ENCODE measurements around the gene FERMT2.
"Not testable (repeated sequence)": the region's sequence is repeated elsewhere in the genome, so short reads cannot be mapped to it uniquely, and the experiment has no call there.

FERMT2 gene

DNA sequence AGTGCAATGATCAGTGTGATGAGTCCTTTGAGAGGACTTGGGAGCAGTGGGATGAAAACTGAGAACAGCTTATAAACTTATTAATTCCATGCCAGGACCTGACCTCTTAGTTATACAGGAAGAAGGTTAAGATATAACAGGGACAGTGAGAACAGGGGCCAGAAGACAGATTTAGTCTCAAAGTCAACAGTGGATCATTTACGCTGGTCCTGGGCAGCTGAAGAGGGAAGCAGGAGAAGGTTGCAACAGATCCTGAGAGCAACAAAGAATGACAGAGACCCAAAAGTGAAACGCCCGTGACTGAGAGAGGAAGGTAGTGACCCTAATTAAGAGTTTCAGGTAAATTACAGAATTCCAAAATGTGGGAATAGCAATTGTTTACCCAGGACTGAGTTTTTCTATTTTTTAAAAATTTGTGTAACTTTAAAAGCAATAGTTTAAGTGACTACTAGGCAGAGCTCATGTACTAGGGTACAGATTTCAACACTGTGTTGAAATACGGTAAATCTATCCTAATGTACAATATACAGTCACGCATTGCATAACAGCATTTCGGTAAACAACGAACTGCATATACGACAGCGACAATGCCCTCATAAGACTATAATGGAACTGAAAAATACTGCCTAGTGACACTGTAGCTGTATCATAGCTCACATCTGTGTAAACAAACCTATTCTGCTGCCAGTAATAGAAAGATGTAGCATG is 81.8 kb downstream of the FERMT2 start:
- DNase-seq (ENCODE audit: low read depth in 2 of 2) = no peak

DNA sequence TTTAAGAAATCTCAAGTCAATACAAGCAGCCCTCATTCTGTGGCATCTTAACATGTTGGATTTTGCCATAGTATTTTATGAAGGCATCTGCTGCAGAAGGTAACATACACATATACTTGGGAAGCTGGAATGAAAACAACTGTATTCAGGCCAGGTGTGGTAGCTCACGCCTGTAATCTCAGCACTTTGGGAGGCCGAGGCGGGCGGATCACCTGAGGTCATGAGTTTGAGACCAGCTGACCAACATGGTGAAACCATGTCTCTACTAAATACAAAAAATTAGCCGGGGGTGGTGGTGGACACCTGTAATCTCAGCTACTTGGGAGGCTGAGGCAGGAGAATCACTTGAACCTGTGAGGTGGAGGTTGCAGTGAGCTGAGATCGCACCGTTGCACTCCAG is 86.0 kb downstream of the FERMT2 start:
- DNase-seq (ENCODE audit: low read depth in 2 of 2) = not testable (repeated sequence)

DNA sequence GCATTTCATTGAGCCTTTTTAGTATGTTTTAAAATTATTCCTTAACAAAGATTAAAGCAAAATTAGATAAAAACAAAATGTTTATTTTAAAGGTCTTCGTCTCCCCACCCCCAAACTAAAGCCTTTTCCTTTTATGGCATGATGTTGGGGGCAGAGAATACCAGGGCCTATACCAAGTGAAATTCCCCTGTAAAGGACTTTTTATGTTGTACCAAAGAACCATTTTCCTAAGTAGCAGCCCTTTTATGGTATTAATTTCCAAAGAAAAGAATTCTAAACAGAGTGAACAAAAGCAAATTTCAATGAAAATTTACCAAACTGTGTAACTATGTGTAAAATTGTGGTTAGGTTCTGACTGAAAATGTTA is 87.5 kb downstream of the FERMT2 start:
- no peak for DNase-seq (ENCODE audit: low read depth in 2 of 2)

DNA sequence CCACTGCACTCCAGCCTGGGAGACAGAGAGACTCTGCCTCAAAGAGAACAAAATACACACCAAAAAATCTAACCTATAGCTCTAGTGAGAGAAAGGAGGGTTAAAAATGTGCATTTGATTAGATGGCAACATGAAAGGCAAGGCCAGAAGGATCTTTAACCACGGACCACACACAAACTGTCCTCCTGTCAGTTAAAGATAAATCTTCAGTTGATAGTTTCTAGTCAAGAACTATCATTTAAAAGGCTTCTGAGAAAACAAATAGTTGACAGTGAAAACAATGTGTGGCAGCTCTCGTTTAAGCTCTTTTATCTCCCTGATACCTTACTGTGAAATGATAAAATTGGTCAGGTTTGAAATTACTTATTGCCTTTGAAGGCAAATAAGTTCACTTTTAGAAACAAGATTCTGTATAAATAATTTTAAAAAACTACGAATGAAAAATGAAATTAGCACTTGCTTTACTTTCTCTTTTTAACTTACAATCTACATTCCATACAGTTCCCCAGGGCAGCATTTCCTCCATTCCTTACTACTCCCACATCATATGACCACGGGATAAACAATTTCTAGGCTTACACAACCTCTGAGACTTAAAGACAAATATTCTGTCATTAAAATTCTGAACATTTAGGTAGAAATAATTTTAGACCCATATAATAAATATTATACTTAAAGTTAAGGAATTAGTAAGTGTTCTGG is 88.1 kb downstream of the FERMT2 start:
- DNase-seq (ENCODE audit: low read depth in 2 of 2) = no peak

DNA sequence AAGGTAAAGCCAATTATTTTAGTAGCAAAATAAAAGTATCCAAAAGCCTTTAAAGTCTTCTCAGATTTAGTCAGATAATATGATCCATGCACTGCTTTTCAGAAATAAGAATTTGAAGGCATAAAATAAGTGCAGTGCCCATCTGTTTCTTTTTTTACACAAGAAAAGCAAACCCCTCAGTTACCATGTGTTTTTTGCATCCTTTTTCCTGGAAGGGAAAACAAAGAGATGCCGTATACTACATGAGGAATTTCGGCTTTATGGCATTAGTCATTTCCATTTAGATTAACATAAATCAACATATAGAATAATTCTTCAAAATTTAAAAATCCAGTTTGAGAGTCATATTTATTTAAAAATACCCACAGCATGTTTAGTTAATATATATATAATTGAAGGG is 89.4 kb downstream of the FERMT2 start:
- no peak for DNase-seq (ENCODE audit: low read depth in 2 of 2)

DNA sequence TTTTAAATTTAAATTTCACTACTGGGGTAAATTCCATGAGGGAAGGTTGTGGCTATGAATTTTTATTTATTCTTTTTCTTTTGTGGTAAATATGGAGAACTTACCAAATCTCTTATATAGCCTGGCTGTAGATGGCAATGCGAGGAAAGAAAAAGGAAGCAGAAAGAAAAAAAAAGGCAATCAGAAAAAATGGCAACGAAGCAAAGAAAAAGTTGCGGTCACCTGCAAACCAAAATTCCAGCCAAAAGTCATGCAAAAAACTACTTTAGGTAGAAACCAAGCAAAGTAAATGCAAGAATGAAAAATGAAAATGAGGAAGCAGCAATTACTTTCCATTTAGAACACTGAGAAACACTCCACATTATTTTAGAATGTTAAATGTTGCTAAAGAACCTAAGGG is 89.9 kb downstream of the FERMT2 start:
- DNase-seq (ENCODE audit: low read depth in 2 of 2) = no peak

DNA sequence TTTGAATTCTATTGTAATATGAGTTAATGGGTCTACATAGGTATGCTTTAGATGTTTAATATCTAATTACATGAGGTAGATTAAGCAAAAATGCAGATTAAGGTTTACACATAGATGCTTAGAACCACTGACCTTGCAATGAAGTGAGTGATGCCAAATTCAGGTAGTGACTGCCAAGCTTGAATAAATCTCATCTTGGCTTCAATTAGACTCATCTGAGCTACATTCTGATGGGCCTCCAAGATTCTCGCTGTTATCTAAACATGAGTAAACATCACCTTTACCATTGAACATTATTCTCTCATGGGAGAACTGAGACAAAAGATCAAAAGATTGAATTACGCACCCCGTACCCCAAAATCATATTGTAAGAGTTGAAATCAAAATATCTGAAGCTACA is 90.6 kb downstream of the FERMT2 start:
- no peak for DNase-seq (ENCODE audit: low read depth in 2 of 2)

DNA sequence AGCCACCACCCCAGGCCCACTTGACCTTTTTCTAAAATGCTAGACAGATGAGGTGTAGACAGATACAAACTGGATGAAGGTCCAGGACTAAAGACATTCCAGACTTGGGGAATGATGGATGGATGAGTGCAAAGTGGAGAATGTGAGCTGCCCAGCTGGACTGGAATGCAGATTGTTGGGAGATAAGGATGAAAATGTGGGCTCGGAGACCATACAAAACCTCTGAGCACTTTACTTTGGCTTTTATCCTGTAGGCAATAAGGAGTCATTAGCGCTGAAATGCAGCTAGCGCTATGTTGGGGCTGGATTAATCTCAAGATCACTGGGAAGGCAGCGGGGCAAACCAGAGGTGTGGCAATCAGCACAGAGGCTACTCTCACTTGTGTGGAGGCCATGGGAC is 94.7 kb downstream of the FERMT2 start:
- no peak for DNase-seq (ENCODE audit: low read depth in 2 of 2)

DNA sequence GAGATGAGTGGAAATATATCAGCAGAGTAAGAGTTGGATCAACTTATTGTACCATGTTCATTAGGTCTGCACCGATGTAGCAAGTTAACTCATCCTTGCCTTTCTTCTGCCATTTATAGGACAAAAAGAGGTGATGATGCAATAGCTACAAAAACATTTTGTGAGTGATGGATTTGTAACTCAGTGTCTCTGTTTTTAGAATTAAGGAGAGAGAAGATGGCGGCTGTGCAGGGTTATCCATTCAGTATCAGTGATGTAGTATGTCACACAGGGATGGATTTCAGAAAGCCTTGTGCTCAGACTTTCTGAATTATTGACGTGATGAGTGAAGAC is 97.4 kb downstream of the FERMT2 start:
- DNase-seq (ENCODE audit: low read depth in 2 of 2) = no peak

DNA sequence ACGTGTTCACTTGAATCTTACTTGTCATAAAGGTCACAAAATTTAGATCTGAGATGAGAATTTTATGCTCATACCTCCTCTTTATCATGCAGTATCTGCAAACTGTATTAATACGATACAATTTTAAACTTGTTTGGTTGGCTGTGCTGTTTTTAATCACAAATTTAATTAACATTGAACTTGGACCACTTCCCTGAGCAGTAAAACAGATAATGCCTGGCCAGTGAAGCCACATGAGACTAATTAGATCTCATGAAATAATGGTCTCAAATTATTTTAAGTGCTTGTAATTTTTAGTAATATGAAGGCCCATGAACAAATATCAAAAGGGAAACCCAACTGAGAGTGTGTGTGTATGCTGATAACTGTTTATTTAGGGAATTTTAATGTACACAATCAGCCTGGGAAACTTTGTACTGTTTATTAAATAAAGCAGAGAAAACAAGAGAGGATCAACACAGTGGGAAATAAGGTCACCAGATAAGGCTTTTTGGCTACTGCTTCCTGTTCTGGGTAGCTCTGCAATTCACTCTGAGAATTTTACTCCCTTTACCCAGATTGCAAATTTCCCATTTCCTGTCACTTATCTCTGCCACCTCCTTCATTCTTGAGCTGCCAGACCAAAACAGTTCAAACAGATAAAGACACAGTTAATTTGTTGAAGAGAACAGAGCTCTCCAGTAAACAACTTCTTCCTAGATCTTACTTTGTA is 97.9 kb downstream of the FERMT2 start:
- no peak for DNase-seq (ENCODE audit: low read depth in 2 of 2)

DNA sequence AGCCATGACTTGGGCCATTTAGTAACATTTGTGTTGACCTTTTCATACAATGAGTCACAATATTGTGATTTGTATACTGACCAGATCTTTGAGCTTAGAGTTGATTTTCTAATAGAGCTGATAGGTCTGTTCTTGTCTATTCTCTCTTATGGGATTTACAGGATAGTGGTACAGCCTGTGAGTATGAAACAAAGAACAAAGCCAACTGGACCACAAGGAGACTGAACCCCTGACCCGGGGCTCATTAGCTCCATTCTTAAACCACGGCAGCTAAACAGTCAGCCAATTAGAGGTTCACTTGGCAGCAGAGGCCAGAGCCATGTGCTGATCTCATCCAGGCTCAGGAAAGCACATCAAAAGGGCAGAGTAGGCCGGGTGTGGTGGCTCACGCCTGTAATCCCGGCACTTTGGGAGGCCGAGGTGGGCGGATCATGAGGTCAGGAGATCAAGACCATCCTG is 100.4 kb downstream of the FERMT2 start:
- no peak for DNase-seq (ENCODE audit: low read depth in 2 of 2)

DNA sequence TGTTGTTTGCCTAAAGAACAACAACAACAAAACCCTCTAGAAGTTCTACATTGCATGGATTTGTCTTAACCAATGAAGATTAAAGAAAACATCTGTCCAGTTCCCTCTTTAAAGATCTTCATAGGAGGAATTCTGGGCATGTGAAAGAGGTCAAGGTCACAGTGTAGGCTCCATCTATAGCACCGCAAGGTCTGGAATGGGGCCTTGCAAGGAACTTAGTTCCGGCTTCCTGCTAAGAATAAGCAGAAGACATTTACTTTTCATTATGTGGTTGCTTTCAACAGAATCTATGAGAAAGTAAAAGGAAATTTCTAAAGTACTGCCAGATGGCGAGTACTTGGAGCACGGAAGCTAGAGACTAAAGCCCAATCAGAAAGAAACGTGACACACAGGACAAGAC is 102.2 kb downstream of the FERMT2 start:
- DNase-seq (ENCODE audit: low read depth in 2 of 2) = no peak

DNA sequence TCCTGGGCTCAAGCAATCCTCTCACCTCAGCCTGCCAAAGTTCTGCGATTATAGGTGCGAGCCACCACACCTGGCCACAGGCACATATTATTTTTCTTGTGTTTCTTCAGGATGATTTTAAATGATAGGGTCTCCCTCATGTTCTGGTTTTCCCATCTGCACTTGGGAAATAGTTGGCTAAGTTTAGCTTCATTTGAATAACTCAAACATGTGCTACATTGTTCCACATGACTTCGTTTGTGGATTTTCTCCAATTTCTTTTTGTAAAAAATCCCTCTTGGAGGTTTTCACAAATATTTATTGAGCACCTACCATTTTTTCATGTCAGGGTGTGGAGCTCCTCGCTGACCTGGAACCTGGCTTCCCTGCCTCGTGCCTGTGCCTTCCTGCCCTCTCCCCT is 104.3 kb downstream of the FERMT2 start:
- DNase-seq (ENCODE audit: low read depth in 2 of 2) = no peak

DNA sequence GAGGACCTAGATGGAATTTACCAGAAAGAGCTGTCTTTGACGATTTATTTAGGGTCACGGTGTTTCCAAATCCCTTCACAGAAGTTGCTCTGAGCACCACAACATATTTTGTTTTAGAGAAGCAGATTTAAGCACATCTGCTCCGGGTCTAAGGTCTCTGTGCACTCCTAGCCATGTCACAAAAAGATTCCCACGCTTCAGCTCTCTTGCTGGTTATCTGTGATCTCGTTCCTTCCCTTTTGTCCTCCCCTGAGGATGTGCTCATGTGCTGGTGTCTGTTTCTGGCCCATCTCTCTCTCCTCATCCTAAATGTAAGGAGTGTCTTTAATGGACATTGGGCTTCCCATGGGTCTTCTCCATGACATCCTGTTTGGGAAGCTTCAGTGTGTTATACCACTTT is 105.8 kb downstream of the FERMT2 start:
- no peak for DNase-seq (ENCODE audit: low read depth in 2 of 2)

DNA sequence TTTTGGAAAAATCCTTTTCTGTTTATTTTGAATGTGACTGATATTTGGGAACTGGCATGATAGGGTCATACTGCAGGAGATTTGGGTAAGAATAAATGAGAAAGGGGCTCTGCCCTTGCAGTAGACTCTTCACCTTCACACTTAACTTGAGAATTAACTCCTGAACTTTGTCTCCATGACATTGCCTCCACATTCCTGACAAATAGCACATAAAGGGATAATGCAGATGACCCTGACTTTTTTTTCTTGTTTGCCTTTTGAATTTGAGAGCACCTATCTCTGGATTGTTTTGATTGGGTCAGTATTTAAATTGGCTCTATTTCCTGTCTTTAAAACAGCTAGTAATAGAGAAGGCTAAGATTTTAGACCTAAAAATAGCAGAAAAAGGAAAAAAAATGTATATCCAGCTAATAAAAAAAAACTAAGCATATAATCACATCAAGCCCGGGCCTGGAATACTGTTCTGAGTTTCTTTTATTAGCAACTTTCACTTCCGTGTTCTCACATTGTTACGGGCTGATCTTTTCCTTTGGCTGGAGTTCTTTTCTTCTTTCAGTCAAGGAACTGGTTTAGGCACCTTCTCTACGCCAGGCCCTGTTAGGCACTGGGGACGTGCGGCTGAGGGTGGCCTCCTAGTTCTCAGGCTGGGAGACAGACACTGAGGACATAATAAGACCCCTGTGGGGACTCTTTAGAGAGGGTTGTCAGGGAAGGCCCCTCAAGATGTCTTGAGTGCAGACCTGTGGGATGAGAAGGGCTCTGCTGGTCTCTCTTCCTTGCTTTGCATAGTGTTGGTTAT is 106.4 kb downstream of the FERMT2 start:
- DNase-seq (ENCODE audit: low read depth in 2 of 2) = no peak

DNA sequence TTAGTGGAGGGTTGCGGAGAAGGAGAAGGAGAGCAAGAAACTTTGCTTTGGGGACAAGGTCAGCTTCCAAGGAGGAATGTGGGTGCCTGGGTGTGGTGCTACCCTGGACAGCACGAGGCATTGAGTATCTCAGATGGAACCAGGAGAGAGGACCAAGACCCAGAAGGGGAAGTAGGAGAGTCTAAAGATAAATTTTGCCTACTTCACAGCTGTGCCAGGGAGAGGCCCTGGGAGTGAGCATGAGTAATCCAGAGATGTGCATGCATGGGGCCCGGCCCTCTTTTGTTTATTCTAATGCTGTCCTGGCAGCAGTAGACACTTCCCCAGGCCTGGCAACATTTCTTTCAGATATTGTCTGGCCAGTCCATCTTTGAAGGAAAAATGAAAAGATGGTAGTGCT is 110.0 kb downstream of the FERMT2 start:
- DNase-seq (ENCODE audit: low read depth in 2 of 2) = no peak

DNA sequence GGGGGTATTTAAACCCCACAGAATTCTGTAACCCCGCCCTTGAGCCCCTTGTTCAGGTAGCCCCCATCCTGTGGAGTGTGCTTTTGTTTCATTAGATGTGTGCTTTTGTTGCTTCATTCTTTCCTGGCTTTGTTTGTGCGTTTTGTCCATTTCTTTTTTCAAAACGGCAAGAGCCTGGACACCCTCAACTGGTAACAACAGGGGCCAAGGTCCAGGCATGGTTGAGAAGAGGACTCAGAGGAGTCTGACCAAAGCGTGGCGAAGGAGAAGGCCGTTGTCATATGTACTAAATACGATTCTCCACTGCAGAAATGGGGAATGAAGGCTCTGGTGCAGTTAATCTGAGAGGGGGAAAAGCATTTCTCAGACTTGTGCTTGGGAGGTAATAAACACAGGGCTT is 113.4 kb downstream of the FERMT2 start:
- no peak for DNase-seq (ENCODE audit: low read depth in 2 of 2)

DNA sequence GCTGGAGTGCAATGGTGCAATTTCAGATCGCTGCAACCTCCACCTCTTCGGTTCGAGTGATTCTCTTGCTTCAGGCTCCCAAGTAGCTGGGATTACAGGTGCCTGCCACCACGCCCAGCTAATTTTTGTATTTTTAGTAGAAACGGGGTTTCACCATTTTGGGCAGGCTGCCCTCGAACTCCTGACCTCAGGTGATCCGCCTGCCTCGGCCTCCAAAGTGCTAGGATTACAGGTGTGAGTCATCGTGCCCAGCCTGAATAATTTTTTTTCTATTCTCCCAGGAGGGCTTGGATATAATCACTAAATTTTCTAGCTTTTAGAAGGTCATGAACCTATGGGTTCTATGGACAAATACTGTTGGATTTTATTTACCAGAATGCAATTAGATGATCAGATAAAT is 114.8 kb downstream of the FERMT2 start:
- DNase-seq (ENCODE audit: low read depth in 2 of 2) = no peak

DNA sequence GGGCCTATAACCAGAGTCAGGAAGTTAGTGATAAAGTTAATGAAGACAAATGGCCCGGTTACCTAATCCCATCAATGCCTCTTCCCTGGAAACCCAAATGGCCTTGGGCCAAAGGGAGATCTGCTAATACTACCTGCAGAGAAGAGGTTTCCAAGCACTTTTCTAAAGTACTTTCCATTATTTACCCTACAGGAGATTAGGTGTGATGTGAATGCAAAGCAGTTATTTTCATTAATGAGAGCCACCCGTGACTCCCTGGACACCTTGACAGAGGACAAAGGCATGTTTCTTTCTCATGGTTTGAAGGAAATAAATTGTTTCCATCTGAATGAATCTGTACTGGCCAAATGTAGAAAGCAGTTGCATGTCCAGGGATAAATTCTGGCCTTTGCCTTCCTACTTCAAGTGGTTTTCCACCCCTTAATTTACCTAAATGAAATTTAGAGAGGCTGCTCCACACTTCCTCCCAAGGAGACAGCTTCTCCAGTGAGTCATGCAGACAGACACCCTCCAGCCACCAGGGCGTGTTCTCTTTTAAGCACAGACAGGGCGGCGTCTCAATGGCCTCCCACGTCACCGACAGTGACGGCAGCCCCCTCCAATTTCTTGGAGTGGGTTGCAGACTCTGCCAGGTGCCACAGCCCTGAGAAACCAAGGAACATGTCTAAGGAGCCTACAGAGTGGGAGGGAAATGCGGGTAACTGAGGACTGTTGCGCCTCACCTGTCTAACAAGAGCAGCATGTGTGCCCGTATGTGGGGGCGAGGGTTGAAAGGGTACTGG is 115.5 kb downstream of the FERMT2 start:
- no peak for DNase-seq (ENCODE audit: low read depth in 2 of 2)

DNA sequence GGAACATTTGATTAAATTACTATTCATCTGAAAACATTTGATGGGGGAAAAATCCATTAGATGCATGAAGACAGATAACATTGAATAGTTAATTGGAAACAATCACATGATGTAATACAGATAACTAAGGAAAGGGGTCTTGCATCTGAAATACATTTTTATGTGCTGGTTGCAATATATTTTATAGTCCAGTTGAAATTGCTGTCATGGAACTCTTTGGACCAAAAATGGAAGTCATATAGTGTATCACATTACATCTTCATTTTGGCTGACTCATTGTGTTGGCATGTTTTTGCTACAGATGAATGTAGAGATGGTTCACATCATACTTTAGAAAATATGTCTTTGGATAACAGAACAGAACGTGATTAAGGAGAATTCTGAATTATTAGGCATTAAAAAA is 116.4 kb downstream of the FERMT2 start:
- DNase-seq (ENCODE audit: low read depth in 2 of 2) = no peak

DNA sequence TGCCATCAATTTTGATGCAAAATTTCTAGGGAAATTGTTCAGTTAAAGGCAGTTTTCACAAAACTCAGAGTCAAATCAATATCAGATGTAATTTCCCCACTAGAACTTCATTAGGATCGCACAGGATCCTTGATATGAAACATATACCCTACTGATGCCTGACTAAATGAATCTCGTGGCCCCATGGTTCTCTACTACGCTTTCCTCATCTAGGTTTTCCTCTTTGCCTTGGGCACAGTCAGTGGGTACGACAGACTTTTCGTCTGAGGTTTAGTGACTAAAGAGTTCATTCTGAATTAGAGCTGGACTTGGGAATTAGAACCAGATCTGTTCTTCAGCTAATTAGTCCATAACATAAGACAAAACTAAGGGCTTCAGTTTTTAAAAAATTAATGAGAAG is 117.0 kb downstream of the FERMT2 start:
- no peak for DNase-seq (ENCODE audit: low read depth in 2 of 2)
